ENCODE results near the gene TAPT1.

Gene TAPT1

GRCh38 chr4:16267639-16268038 is 41.4 kb upstream of the TAPT1 start:
- no peak for DNase-seq (ENCODE audit: extremely low spot score)
- TF ChIP-seq SUZ12 (IDR thresholded peaks at IDR 0.05) = no peak
- no peak for TF ChIP-seq L3MBTL2 (conservative IDR thresholded peaks at IDR 0.05)
- no peak for TF ChIP-seq LEF1 (IDR thresholded peaks at IDR 0.05; ENCODE audit: borderline replicate concordance)
- ChIA-PET POLR2A (no interaction called here), CTCF (no interaction called here)

- TF ChIP-seq ARNT (IDR thresholded peaks at IDR 0.05) = no peak
- no peak for TF ChIP-seq NFRKB (IDR thresholded peaks at IDR 0.05)
- no peak for TF ChIP-seq FOXM1 (IDR thresholded peaks at IDR 0.05; ENCODE audit: borderline replicate concordance)
- no peak for TF ChIP-seq ZNF384 (IDR thresholded peaks at IDR 0.05)
- no peak for TF ChIP-seq CTBP1 (IDR thresholded peaks at IDR 0.05; ENCODE audit: borderline replicate concordance)
- TF ChIP-seq ELF4 (IDR thresholded peaks at IDR 0.05) = no peak
- TF ChIP-seq TARDBP (IDR thresholded peaks at IDR 0.05) = no peak
- no peak for TF ChIP-seq PKNOX1 (IDR thresholded peaks at IDR 0.05)
- no peak for TF ChIP-seq FOXK2 (IDR thresholded peaks at IDR 0.05)
- TF ChIP-seq SUZ12 (IDR thresholded peaks at IDR 0.05) = no peak
- TF ChIP-seq BHLHE40 (IDR thresholded peaks at IDR 0.05; ENCODE audit: borderline replicate concordance) = no peak
- TF ChIP-seq HDGF (IDR thresholded peaks at IDR 0.05; ENCODE audit: borderline replicate concordance) = no peak
- TF ChIP-seq FOXA1 (IDR thresholded peaks at IDR 0.05) = no peak
- no peak for TF ChIP-seq LEF1 (IDR thresholded peaks at IDR 0.05; ENCODE audit: borderline replicate concordance)
- no peak for DNase-seq (ENCODE audit: extremely low spot score)
- ChIA-PET CTCF (interaction anchor here (0.7 to 1.3 kb wide), 2 partner anchors 60 to 232 kb away, joined by 5 to 6 read pairs; no protein-coding TSS in a partner anchor), POLR2A (no interaction called here)
These were observed 39.5 kb upstream of the TAPT1 start for GRCh38 chr4:16265820-16266219.

GRCh38 chr4:16264798-16265197 is 38.5 kb upstream of the TAPT1 start:
- peak; percentile 42 for DNase-seq (ENCODE audit: extremely low spot score)
- CTCF ChIA-PET = interaction anchor here (0.7 to 1.8 kb wide), 4 partner anchors 13 to 236 kb away, joined by 3 to 6 read pairs (median 4); no protein-coding TSS in a partner anchor
- POLR2A ChIA-PET = no interaction called here
- TF ChIP-seq ELF4 (IDR thresholded peaks at IDR 0.05) (no peak), PKNOX1 (IDR thresholded peaks at IDR 0.05) (peak; percentile 80)

- POLR2A ChIA-PET = no interaction called here
- TF ChIP-seq FOXM1 (IDR thresholded peaks at IDR 0.05; ENCODE audit: borderline replicate concordance) (no peak), CTBP1 (IDR thresholded peaks at IDR 0.05; ENCODE audit: borderline replicate concordance) (no peak), L3MBTL2 (conservative IDR thresholded peaks at IDR 0.05) (no peak), ZNF384 (IDR thresholded peaks at IDR 0.05) (no peak), SUZ12 (IDR thresholded peaks at IDR 0.05) (no peak), FOXA1 (IDR thresholded peaks at IDR 0.05) (no peak), ELF4 (IDR thresholded peaks at IDR 0.05) (no peak), HDGF (IDR thresholded peaks at IDR 0.05; ENCODE audit: borderline replicate concordance) (no peak), SP1 (IDR thresholded peaks at IDR 0.05) (no peak), LEF1 (IDR thresholded peaks at IDR 0.05; ENCODE audit: borderline replicate concordance) (no peak), TARDBP (IDR thresholded peaks at IDR 0.05) (no peak), PKNOX1 (IDR thresholded peaks at IDR 0.05) (no peak)
- DNase-seq (ENCODE audit: extremely low spot score) = no peak
- CTCF ChIA-PET = interaction anchor here (0.6 to 1.8 kb wide), 2 partner anchors 57 to 234 kb away, joined by 4 read pairs; no protein-coding TSS in a partner anchor
These were observed 36.8 kb upstream of the TAPT1 start for GRCh38 chr4:16263056-16263455.

GRCh38 chr4:16262188-16262587 is 35.9 kb upstream of the TAPT1 start:
- TF ChIP-seq LEF1 (IDR thresholded peaks at IDR 0.05; ENCODE audit: borderline replicate concordance) = no peak
- POLR2A ChIA-PET = no interaction called here
- no peak for DNase-seq (ENCODE audit: extremely low spot score)
- CTCF ChIA-PET = no interaction called here

GRCh38 chr4:16261313-16261878 is 35.1 kb upstream of the TAPT1 start:
- ChIA-PET POLR2A (no interaction called here), CTCF (no interaction called here)
- no peak for DNase-seq (ENCODE audit: extremely low spot score)
- TF ChIP-seq SUZ12 (IDR thresholded peaks at IDR 0.05) (no peak), CTBP1 (IDR thresholded peaks at IDR 0.05; ENCODE audit: borderline replicate concordance) (no peak), BHLHE40 (IDR thresholded peaks at IDR 0.05; ENCODE audit: borderline replicate concordance) (no peak), PKNOX1 (IDR thresholded peaks at IDR 0.05) (no peak), HDGF (IDR thresholded peaks at IDR 0.05; ENCODE audit: borderline replicate concordance) (no peak), NFRKB (IDR thresholded peaks at IDR 0.05) (no peak), L3MBTL2 (conservative IDR thresholded peaks at IDR 0.05) (no peak), TARDBP (IDR thresholded peaks at IDR 0.05) (no peak), ZNF384 (IDR thresholded peaks at IDR 0.05) (no peak), FOXA1 (IDR thresholded peaks at IDR 0.05) (no peak), LEF1 (IDR thresholded peaks at IDR 0.05; ENCODE audit: borderline replicate concordance) (no peak), ELF4 (IDR thresholded peaks at IDR 0.05) (no peak)

Measured in HEK293T (cell line).